ES-I3 (cell line): ENCODE measurements around the gene ZNF219.

Experiments used
- H3K36me3 ChIP-seq: 2 replicates; pipeline ENCODE4 v1.6.1; 2013; ENCODE audit warnings: mild to moderate bottlenecking, low read length, control low read depth, moderate library complexity; ENCODE audit not compliant: insufficient read depth
- H3K4me1 ChIP-seq: 2 replicates; pipeline ENCODE4 v1.6.1; 2013; ENCODE audit warnings: mild to moderate bottlenecking, control low read depth, low read length; ENCODE audit not compliant: insufficient read depth
- H3K9ac ChIP-seq: 2 replicates; pipeline ENCODE4 v1.6.1; 2013; ENCODE audit warnings: low read depth, mild to moderate bottlenecking, low read length, moderate library complexity
- H3K9me3 ChIP-seq: 2 replicates; pipeline ENCODE4 v1.6.1; 2013; ENCODE audit warnings: mild to moderate bottlenecking, low read length, moderate library complexity; ENCODE audit not compliant: control insufficient read depth, insufficient read depth

ZNF219 gene

DNA sequence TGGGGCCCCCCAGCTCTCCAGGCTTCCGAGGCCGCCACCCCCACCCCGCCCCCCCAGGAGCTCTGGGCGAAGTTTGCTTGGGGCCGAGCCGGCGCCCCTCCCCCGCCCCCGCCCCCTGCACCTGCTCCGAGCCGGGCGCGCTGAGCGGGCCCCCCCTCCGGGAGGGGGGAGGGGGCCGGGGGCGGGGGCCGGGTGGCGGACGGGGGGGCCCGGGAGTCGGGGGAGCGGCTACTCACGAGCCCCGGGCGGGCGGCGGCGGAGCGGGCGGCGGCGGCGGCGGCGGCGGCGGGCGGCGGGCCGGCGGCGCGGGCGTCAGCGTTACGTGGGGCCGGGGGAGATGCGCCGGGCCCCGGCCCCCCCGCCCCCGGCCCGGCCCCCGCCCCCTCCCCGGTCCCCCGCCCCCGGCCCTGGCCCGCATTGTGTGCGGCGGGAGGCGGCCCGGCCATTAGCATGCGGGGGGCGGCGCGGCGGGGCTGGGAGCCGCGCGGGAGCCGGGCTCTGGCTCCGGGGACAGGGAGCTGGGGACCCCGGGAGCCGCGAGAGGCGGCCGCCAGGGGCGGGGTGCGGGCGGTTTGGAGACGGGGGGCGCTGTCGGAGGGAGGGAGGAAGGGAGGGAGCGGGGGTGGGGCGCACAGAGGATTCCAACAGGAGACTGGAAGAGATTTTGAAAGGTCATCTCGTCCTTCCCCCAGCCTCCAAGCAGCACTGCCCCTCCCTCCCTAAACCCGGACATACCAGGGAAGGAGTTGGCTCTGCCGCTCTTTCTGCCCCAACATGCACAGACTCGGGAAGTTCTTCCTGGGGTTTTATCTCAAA is at the start of gene ZNF219:
ZNF219 (minus strand) TSS at position 580 of the 816 bp plus-strand sequence. CDS start 5,064 bp downstream, outside the sequence.
- Histone ChIP-seq H3K9me3 (no peaks in the 10 kb centered on the region), H3K36me3 (no peaks in the 10 kb centered on the region), H3K4me1 (peaks cover 32% of the 10 kb centered on the region), H3K9ac (peak within 1 kb of the TSS; percentile 62)

DNA sequence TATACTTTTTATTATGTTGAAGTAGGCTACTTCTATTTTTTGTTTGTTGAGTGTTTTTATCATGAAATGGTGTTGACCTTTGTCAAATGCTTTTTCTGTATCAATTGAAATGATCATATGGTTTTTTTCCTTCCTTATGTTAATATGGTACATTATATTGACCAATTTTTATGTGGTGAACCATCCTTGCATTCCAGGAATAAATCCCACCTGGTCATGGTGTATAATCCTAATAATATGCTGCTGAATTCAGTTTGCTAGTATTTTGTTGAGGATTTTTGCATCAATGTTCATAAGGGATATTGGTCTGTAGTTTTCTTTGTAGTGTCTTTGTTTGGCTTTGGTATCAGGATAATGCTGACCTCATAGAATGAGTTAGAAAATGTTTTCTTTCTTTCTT is 47.0 kb upstream of the ZNF219 start:
- H3K4me1 ChIP-seq: no peaks in the 10 kb centered on the region
- H3K9ac ChIP-seq: no peak overlapping the region
- peaks cover 2% of the 10 kb centered on the region; the same call in 1 of the 2 replicates for H3K9me3 ChIP-seq
- no peaks in the 10 kb centered on the region for H3K36me3 ChIP-seq

DNA sequence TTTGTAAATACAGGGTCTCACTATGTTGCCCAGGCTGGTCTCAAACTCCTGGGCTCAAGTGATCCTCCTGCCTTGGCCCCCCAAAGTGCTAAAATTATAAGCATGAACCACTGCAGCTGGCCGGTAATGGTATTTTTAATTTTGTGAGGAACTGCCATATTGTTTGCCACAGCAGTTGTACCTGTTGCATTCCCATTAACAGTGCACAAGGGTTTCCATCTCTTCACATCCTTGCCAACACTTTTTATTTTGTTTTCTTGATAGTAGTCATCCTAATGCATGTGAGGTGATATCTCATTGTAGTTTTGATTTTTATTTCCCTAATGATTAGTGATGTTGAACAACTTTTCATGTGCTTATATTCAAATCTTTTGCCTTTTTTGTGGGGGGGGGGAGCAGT is 43.9 kb upstream of the ZNF219 start:
- no peaks in the 10 kb centered on the region for H3K4me1 ChIP-seq
- H3K9ac ChIP-seq: no peak overlapping the region
- no peaks in the 10 kb centered on the region for H3K36me3 ChIP-seq
- H3K9me3 ChIP-seq: peaks cover 2% of the 10 kb centered on the region; the same call in 1 of the 2 replicates

DNA sequence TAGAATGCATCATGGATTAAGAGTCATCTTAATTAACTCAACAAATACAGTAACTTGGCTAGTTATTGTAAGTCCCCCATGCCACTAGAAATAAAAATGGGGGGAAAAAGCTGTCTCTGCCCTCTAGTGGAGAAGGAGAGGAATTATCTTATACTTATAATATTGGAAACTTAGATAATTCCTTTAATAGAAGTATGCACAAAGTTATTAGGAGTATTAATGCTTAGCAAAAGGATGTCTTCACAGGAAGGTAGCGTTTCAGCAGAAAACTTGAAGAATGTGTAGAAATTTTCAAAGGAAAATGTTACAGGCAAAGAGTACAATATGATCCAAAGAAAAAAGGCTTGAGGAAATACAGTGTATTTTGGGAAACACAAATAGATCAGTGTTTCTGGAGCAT is 37.6 kb upstream of the ZNF219 start:
- Histone ChIP-seq H3K36me3 (no peaks in the 10 kb centered on the region), H3K4me1 (no peaks in the 10 kb centered on the region), H3K9ac (no peak overlapping the region), H3K9me3 (peaks cover 5% of the 10 kb centered on the region)

DNA sequence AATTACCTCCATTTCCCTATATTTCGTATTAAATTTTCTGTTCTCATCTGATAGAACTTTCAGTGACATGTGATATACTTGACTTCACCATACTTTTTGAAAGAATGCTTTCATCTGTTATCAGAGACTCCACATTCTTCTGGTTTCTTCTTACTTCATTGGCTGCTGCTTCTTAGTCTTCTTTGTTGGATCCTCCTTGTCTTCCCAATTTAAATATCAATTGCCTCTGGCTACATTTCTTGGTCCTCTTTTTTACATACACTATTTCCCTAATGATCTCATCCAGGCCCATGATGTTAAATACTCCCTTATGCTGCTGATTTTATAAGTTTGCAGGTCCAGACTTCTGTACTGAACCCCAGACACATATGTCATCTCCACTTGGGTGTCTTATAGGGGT is 35.4 kb upstream of the ZNF219 start:
- Histone ChIP-seq H3K9ac (no peak overlapping the region), H3K36me3 (no peaks in the 10 kb centered on the region), H3K4me1 (no peaks in the 10 kb centered on the region), H3K9me3 (peaks cover 5% of the 10 kb centered on the region)

DNA sequence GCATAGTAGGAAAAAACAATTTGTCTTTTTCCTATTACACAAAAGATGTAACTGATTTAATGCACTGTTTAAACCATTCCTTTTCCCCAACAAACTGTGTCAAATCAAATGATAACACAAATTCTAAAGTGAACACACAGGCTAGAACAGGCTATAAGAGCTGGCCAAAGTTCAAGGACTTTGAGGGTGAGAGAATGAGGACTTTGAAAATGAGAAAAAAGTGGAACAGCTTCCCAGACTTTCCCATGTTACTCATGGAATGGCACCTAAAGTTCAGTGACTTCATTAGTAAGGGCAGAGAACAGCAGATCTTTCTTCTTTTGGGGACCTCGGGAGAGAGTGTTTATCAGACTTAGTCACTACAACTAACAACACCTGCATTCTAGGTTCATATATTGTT is 25.0 kb upstream of the ZNF219 start:
- H3K36me3 ChIP-seq: no peaks in the 10 kb centered on the region

DNA sequence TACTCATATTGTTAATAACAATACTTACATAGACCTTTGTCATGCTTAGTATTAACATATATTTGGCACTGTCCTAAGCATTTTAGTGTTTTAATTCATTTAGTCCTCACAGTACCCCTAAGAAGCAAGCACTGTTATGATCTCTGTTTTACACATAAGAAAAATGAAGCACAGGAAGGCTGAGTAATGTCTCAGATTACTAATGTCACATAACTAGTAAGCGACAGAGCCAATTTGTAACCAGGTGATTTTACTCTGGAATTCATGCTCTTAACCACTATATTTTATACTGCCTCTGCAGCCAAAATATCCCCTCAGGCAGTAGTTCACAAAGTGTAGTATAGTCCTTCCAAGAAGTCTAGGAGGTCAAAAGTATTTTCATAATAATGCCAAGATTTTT is 22.7 kb upstream of the ZNF219 start:
- H3K36me3 ChIP-seq: no peaks in the 10 kb centered on the region
- no peaks in the 10 kb centered on the region; the same call in 1 of the 2 replicates for H3K4me1 ChIP-seq
- H3K9ac ChIP-seq: no peak overlapping the region

More for the DNA sequence above, 25.0 kb upstream of the ZNF219 start:
- no peaks in the 10 kb centered on the region for H3K4me1 ChIP-seq
- no peak overlapping the region for H3K9ac ChIP-seq
- H3K9me3 ChIP-seq: no peaks in the 10 kb centered on the region

DNA sequence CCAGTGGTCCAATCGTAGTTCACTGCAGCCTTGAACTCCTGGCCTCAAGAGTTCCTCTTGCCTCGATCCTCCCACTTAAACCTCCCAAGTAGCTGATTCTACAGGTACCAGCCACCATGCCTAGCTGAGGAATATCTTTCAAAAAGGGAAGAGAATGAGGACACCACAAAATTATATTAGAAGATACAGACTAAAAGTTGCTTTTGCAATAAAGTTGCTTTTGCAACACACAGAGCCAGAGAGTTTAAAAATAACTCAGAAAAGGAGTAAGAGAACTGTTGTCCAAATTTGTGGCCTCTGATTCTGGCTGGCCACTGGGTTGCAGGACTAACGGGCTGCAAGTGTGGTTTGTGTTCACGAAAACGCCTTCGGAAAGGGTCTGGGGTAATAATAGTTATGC is 22.2 kb upstream of the ZNF219 start:
- no peaks in the 10 kb centered on the region for H3K9me3 ChIP-seq
- no peaks in the 10 kb centered on the region; the same call in 1 of the 2 replicates for H3K4me1 ChIP-seq
- no peaks in the 10 kb centered on the region for H3K36me3 ChIP-seq
- no peak overlapping the region for H3K9ac ChIP-seq

More for the DNA sequence above, 22.7 kb upstream of the ZNF219 start:
- no peaks in the 10 kb centered on the region for H3K9me3 ChIP-seq

DNA sequence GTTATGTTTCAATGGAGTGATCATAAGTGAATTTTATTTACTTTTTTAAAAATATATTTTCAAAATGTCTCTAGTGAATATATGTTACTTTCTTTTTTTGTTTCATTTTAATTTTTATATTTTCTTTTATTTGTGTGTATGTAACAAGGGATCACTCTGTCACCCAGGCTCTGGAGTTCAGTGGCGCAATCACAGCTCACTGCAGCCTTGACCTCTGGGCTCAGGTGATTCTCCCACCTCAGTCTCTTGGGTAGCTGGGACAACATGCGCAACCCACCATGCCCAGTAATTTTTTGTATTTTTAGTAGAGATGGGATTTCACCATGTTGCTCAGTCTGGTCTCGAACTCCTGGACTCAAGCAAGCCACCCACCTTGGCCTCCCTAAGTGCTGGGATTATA is 20.5 kb upstream of the ZNF219 start:
- Histone ChIP-seq H3K9me3 (no peaks in the 10 kb centered on the region), H3K36me3 (no peaks in the 10 kb centered on the region), H3K4me1 (no peaks in the 10 kb centered on the region; the same call in 1 of the 2 replicates), H3K9ac (no peak overlapping the region)

DNA sequence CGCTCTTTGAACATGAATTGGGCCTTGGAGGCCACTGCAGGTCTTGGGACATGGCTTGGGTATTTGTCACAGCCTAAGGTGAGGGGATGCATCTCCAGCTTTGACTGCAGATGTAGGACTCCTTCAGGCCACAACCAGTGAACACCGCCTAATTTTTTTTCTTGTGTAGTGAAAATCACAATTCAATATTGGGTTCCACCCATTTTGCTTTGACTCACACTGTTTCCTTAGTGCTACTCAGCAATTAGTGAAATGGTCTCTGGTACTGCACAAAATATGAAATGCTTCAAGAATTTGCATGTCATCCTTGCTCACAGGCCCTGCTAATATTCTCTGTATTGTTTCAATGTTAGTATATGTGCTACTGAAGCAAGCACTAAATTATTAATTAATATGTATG is 14.9 kb upstream of the ZNF219 start:
- Histone ChIP-seq H3K4me1 (no peaks in the 10 kb centered on the region; the same call in 1 of the 2 replicates), H3K36me3 (no peaks in the 10 kb centered on the region), H3K9me3 (no peaks in the 10 kb centered on the region)

DNA sequence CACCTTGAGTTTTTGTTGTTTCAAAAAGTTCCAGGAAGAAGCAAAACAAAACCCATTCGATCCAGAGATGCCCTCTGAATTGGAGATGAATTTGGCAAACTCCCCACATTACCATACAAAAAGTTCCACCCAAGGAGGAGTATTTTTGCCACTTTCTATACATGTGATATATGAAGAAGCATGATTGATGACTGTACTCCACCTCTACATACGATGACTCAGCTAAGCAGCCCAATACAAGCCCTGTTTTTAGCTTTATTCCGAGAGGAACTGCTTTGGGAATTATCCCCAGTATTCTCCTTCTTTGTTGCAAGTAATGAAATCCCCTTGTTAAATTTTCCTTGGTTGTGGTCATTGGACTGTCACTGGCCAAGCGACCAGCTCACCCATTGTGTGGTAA is 13.8 kb upstream of the ZNF219 start:
- Histone ChIP-seq H3K9ac (no peak overlapping the region), H3K36me3 (no peaks in the 10 kb centered on the region), H3K4me1 (peaks cover 3% of the 10 kb centered on the region; the same call in 1 of the 2 replicates), H3K9me3 (no peaks in the 10 kb centered on the region)

More for the DNA sequence above, 14.9 kb upstream of the ZNF219 start:
- no peak overlapping the region for H3K9ac ChIP-seq

DNA sequence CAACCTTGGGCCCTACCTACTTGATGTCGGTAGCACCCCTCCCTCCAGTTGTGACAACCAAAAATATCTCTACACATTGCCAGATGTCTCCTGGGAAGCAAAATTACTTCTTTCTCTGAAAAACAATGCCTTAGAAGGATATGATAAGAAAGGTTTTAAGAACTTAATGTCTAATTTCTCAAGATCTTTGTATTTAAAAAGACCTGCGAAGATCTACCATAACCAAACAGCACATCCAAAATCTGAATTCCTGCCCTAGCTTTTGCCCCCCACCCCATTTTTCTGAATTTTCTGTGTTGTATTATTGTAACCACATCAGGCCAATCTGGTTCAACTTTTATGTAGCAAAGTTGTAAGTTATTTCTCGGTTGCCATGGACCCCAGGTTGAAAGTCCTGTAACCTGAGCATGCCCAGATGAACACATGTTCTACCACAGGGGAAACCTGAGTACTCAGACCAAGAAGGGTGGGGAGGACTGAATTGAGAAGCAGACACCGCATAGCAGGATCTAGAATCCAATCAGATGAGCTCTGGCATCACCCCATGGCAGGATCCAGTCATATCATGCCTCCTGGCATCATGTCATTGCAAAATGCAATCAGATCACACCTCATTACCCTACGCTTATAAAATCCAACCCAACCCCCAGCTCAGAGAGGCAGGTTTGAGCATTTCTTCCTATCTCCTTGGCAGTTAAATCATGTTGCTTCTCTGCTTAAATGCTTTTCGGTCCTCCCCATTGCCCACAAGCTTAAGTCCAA is 11.1 kb upstream of the ZNF219 start:
- Histone ChIP-seq H3K9ac (no peak overlapping the region), H3K4me1 (peaks cover 15% of the 10 kb centered on the region), H3K9me3 (no peaks in the 10 kb centered on the region), H3K36me3 (no peaks in the 10 kb centered on the region)

DNA sequence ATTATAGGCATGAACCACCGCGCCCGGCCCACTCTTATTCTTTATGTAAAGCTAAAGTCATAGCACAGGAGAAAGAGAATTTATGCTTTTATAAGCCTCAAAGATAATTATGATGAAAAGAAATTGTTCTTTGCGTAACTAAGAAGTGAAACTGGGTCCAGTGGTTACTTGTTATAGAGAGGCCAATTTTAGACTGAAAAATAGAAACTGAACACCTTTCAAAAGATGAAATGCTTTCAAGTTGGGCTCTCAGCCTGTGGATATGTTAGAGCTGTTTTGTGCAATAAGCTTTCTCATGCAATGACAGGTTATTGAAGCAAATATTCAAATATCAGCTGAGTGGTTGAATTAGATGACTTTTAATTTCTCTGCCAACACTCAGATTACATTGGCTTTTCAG is 10.3 kb upstream of the ZNF219 start:
- H3K9ac ChIP-seq: no peak overlapping the region
- H3K36me3 ChIP-seq: no peaks in the 10 kb centered on the region
- H3K9me3 ChIP-seq: no peaks in the 10 kb centered on the region
- H3K4me1 ChIP-seq: peaks cover 15% of the 10 kb centered on the region

DNA sequence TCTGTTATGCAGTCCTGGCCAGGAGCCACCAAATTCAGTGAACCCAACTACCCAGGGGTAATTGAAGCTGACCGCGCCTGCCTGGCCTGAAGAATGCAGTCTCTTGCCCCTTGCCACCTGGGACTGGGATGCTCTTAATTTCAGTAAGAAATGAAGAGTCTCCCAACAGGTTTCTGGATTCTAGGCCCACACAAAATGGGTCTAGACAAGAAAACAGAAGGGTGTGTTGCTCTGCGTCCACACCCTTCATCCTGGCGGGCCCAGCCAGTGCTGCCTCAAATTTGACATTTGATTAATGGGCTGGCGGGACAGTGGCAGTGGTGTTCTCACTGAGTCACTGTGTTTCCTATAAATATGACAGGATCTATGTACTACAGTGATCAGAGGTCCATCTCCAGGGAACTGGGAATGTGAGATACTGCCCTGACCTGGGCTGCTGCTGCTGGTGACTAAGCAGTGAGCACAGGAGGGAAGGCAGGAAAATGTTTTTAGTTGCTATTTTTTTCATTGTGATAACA is 8.9 kb upstream of the ZNF219 start:
- Histone ChIP-seq H3K9me3 (no peaks in the 10 kb centered on the region), H3K36me3 (no peaks in the 10 kb centered on the region), H3K9ac (no peak overlapping the region), H3K4me1 (peaks cover 23% of the 10 kb centered on the region)
